Fibroblast of lung (primary cell): ENCODE measurements around the gene MAB21L4. TPM values are rescaled to one million over a fixed set of nuclear protein-coding genes. Genes with fewer than 3 reads are reported as not detected.

Experiments
- DNase-seq, 2 donors: peaks; one replicate each; pipeline versions ENCODE4 v3.0.0 to v3.0.0-alpha.2; 2010; ENCODE audit warnings: low read depth in 2 of 2
- H2AFZ ChIP-seq: 2 replicates; pipeline ENCODE4 v1.5.1; 2012; ENCODE audit warnings: low read length, control low read depth, inconsistent platforms
- H3K27ac ChIP-seq: 2 replicates; pipeline ENCODE4 v1.5.1; 2011; ENCODE audit warnings: low read length, control low read depth; ENCODE audit not compliant: insufficient read depth
- H3K27me3 ChIP-seq: 2 replicates; pipeline ENCODE4 v1.5.1; 2011; ENCODE audit warnings: mild to moderate bottlenecking, low read length; ENCODE audit not compliant: control insufficient read depth, insufficient read depth
- H3K36me3 ChIP-seq: 2 replicates; pipeline ENCODE4 v1.5.1; 2011; ENCODE audit warnings: low read length; ENCODE audit not compliant: control insufficient read depth, insufficient read depth
- H3K4me1 ChIP-seq: 2 replicates; pipeline ENCODE4 v1.5.1; 2011; ENCODE audit warnings: low read length; ENCODE audit not compliant: control insufficient read depth, insufficient read depth; ENCODE audit errors: extremely low read depth
- H3K4me2 ChIP-seq: 2 replicates; pipeline ENCODE4 v1.5.1; 2011; ENCODE audit warnings: low read length, control low read depth; ENCODE audit not compliant: insufficient read depth; ENCODE audit errors: extremely low read depth
- H3K4me3 ChIP-seq, 4 experiments: fragments of 200-600 bp in 1 of 4; sonication (generic) in 1 of 4; replicated peaks in 1 of 4; 2 replicates each; pipeline ENCODE4 v1.5.1; 2011 to 2016; ENCODE audit warnings: low read length in 4 of 4, low read depth in 3 of 4, mild to moderate bottlenecking in 3 of 4, control low read depth in 2 of 4, inconsistent platforms in 1 of 4, mixed read lengths in 1 of 4; ENCODE audit not compliant: insufficient read depth in 1 of 4; ENCODE audit errors: control extremely low read depth in 1 of 4
- H3K79me2 ChIP-seq: 2 replicates; pipeline ENCODE4 v1.5.1; 2012; ENCODE audit warnings: mild to moderate bottlenecking, low read length, inconsistent platforms; ENCODE audit not compliant: control insufficient read depth, insufficient read depth
- H3K9ac ChIP-seq: 2 replicates; pipeline ENCODE4 v1.5.1; 2011; ENCODE audit warnings: mild to moderate bottlenecking, low read length, control low read depth; ENCODE audit not compliant: insufficient read depth
- H3K9me3 ChIP-seq: 2 replicates; pipeline ENCODE4 v1.5.1; 2012; ENCODE audit warnings: low read depth, low read length; ENCODE audit not compliant: control insufficient read depth, insufficient read depth
- H4K20me1 ChIP-seq: 2 replicates; pipeline ENCODE4 v1.5.1; 2011; ENCODE audit warnings: low read length; ENCODE audit not compliant: control insufficient read depth, insufficient read depth; ENCODE audit errors: extremely low read depth
- EZH2 ChIP-seq: IDR thresholded peaks from 2 replicates; pipeline ENCODE4 v1.5.1; 2012; ENCODE audit warnings: low read length, control low read depth, mild to moderate bottlenecking; ENCODE audit errors: missing control alignments
- polyA plus RNA-seq, 2 donors: library from polyadenylated mRNA; depleted of rRNA in 1 of 2; stranded (reverse) in 1 of 2; unstranded in 1 of 2; fragments of >200 nt; gene quantifications; 2 replicates each; pipeline ENCODE4 v1.2.1, GENCODE V29; 2011 to 2012; ENCODE audit warnings: missing spikeins in 1 of 2
- total RNA-seq: library from RNA; depleted of rRNA; stranded (reverse); fragments of >200 nt; gene quantifications from 2 replicates; pipeline ENCODE4 v1.2.1, GENCODE V29; 2014
- TF ChIP-seq, protein P1 (sequence below), 2 donors: IDR thresholded peaks in 1 of 2; conservative IDR thresholded peaks in 1 of 2; 1 replicate in 1 of 2; 2 replicates in 1 of 2; pipeline ENCODE4 v1.5.1; 2011 to 2012; ENCODE audit warnings: low read length in 2 of 2, control low read depth in 1 of 2, inconsistent platforms in 1 of 2, low read depth in 1 of 2, mild to moderate bottlenecking in 1 of 2

Gene MAB21L4
- total and polyA plus RNA-seq, 2 donors (not counting 1 experiment from before 2014, with no cell fraction given), result not detected

DNA sequence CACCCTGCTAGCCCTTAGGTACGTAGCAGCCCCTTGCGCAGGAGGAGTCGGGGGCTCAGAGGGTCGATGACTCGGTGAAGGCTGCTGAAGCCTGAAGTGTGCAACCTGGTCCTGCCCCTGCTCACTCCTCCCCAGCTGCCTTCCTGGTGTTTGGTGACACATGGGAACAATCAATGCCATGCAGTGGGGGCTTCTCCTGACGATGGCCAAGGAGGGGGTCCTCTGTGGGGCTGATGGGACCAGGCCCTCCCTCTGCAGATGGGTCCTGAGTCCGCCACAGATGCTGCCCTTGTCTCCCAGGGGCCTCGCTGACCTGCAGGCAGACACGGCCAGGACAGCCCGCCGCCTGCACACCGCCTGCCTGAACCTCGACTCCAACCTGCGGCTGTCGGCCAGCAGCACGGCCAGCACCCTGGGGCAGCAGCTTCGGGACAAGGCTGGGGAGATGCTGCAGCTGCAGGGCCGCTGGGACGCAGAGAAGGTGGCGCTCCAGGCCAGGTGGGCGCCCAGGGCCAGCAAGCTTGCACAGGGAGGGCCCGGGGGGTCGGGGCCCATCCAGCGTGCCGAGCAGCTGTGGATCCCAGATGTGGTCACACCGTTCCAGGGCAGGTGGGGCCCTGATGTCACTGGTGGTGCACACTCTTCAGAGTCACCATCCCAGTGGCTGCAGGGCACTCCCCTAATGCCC lies 34.8 kb upstream of the MAB21L4 start:
- H3K9me3 ChIP-seq, result no peaks in the 10 kb centered on the region
- no peak overlapping the region for H3K9ac ChIP-seq
- H2AFZ ChIP-seq, result no peak overlapping the region
- H4K20me1 ChIP-seq, result no peaks in the 10 kb centered on the region
- DNase-seq, result no peak
- H3K27ac ChIP-seq, result no peak overlapping the region
- no peaks in the 10 kb centered on the region for H3K27me3 ChIP-seq
- H3K4me1 ChIP-seq, result no peaks in the 10 kb centered on the region
- no peaks in the 10 kb centered on the region for H3K79me2 ChIP-seq
- TF ChIP-seq, protein P1, sequence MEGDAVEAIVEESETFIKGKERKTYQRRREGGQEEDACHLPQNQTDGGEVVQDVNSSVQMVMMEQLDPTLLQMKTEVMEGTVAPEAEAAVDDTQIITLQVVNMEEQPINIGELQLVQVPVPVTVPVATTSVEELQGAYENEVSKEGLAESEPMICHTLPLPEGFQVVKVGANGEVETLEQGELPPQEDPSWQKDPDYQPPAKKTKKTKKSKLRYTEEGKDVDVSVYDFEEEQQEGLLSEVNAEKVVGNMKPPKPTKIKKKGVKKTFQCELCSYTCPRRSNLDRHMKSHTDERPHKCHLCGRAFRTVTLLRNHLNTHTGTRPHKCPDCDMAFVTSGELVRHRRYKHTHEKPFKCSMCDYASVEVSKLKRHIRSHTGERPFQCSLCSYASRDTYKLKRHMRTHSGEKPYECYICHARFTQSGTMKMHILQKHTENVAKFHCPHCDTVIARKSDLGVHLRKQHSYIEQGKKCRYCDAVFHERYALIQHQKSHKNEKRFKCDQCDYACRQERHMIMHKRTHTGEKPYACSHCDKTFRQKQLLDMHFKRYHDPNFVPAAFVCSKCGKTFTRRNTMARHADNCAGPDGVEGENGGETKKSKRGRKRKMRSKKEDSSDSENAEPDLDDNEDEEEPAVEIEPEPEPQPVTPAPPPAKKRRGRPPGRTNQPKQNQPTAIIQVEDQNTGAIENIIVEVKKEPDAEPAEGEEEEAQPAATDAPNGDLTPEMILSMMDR (conservative IDR thresholded peaks at IDR 0.05 in 1 of 2, IDR thresholded peaks at IDR 0.05 in 1 of 2; ENCODE audit: low read depth in 1 of 2, low read length in 2 of 2), result no peak
- no peak for TF ChIP-seq EZH2
- H3K36me3 ChIP-seq, result no peaks in the 10 kb centered on the region
- H3K4me3 ChIP-seq, result no peak overlapping the region
- no peak overlapping the region for H3K4me2 ChIP-seq

DNA sequence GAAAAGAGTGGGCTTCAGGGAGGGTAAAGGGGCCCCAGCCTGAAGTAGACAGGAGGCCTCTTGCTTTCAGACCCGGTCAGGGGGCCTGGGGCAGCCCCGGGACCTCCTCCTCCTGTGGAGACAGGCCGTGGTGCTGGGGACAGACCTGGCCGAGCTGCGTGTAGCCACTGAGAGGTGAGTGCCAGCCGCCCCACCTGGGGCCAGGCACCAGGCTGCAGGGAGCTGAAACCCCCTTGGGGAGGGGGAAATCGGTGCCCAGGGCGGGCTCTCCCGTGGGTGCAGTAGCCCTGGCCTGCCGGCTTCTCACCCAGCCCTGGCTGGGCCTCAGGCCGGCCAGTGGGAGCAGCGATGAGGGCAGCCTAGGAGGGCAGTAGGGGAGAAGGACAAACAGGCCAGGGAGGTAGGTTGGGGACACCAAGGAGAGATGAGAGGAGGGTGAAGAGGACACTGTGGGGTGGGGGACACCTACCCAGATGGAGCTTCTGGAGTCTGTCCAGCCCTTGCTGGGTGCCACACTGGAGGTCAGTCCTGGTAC lies 34.2 kb upstream of the MAB21L4 start:
- no peak overlapping the region for H3K4me2 ChIP-seq
- no peaks in the 10 kb centered on the region for H3K9me3 ChIP-seq
- H3K79me2 ChIP-seq, result no peaks in the 10 kb centered on the region

DNA sequence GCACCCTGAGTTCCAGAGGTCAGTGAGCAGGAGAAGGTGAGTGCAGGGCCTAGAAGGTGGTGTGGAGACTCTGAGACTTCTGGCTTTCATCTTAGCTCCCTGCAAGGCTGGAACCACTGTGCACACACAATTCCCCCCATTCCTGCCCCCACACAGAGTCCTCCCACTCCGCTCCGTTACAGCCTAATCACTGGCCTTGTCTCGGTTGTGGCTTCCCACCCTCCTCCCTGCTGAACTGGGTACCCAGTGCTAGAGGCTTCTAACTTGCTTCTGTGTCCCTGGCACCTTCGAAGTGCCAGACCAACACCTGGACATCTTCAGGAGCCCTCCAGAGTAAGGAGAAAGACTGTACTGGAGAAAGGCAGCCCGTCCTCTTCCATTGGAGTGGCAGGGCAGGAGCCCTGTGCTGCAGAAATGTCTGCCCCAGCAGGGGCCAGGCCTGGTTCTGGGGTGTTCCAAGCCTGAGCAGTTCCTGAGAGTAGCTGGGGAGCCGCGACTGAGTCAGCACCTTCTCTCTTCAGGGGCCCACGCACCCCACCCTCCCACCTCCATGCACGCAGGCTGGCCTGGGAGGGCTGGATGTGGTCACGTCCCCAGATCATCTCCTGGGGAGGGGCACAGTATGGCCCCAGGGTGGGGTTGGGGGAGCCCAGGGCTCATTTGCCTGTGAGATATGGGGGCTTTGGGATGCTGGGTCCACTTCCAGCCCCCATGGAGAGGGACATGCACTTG lies 33.6 kb upstream of the MAB21L4 start:
- Histone ChIP-seq H3K36me3 (no peaks in the 10 kb centered on the region), H3K9me3 (no peaks in the 10 kb centered on the region), H3K9ac (no peak overlapping the region), H4K20me1 (no peaks in the 10 kb centered on the region), H3K79me2 (no peaks in the 10 kb centered on the region), H3K27me3 (no peaks in the 10 kb centered on the region), H3K4me3 (no peak overlapping the region), H3K4me1 (no peaks in the 10 kb centered on the region), H3K4me2 (no peak overlapping the region), H3K27ac (no peak overlapping the region), H2AFZ (no peak overlapping the region)
- no peak for TF ChIP-seq EZH2
- TF ChIP-seq, protein P1 (conservative IDR thresholded peaks at IDR 0.05 in 1 of 2, IDR thresholded peaks at IDR 0.05 in 1 of 2; ENCODE audit: low read depth in 1 of 2, low read length in 2 of 2), result no peak
- no peak for DNase-seq

More for the DNA sequence above, 34.2 kb upstream of the MAB21L4 start:
- Histone ChIP-seq H2AFZ (no peak overlapping the region), H3K4me3 (no peak overlapping the region), H4K20me1 (no peaks in the 10 kb centered on the region), H3K4me1 (no peaks in the 10 kb centered on the region), H3K9ac (no peak overlapping the region), H3K27ac (no peak overlapping the region), H3K27me3 (no peaks in the 10 kb centered on the region), H3K36me3 (no peaks in the 10 kb centered on the region)
- TF ChIP-seq, protein P1 (conservative IDR thresholded peaks at IDR 0.05 in 1 of 2, IDR thresholded peaks at IDR 0.05 in 1 of 2; ENCODE audit: low read depth in 1 of 2, low read length in 2 of 2), result no peak
- DNase-seq, result no peak
